ENCODE data around the gene GPR151.
"Not testable (repeated sequence)": the region's sequence is repeated elsewhere in the genome, so short reads cannot be mapped to it uniquely, and the experiment has no call there.

GPR151 gene

GRCh38 chr5:146561711-146562110, 45.7 kb upstream of the GPR151 start:
- no peak for DNase-seq
- Histone ChIP-seq H3K36me3 (replicated peaks; ENCODE audit: insufficient read depth, low read length) (no peaks in the 10 kb centered on the region), H3K4me3 (ENCODE audit: low read length) (no peak overlapping the region), H2AFZ (ENCODE audit: low read length) (no peak overlapping the region), H3K27me3 (replicated peaks; ENCODE audit: insufficient read depth, low read length) (no peaks in the 10 kb centered on the region), H3K79me2 (ENCODE audit: low read length) (no peaks in the 10 kb centered on the region), H3F3A (ENCODE audit: insufficient read depth, low read length) (no peaks in the 10 kb centered on the region), H3K4me1 (ENCODE audit: low read length) (no peaks in the 10 kb centered on the region), H3K4me2 (ENCODE audit: low read depth, low read length) (no peak overlapping the region), H3K9me3 (replicated peaks; ENCODE audit: insufficient read depth, low read length) (no peaks in the 10 kb centered on the region), H3K9me2 (replicated peaks; ENCODE audit: insufficient read depth, low read length) (no peaks in the 10 kb centered on the region), H4K20me1 (ENCODE audit: insufficient read depth, low read length) (no peaks in the 10 kb centered on the region), H3K27ac (ENCODE audit: low read length) (no peak overlapping the region), H3K9ac (ENCODE audit: low read length) (no peak overlapping the region)
- TF ChIP-seq EZH2phosphoT487 (IDR thresholded peaks at IDR 0.05; ENCODE audit: low read length) (no peak), CTCF (IDR thresholded peaks at IDR 0.05; ENCODE audit: low read length) (no peak), EZH2 (optimal IDR thresholded peaks at IDR 0.05; ENCODE audit: low read depth, low read length) (no peak)

- H3K4me3 ChIP-seq (ENCODE audit: low read length), result no peak overlapping the region
- H3K4me1 ChIP-seq (ENCODE audit: low read length), result no peaks in the 10 kb centered on the region
- no peak overlapping the region for H3K9ac ChIP-seq (ENCODE audit: low read length)
- H3K27ac ChIP-seq (ENCODE audit: low read length), result no peak overlapping the region
- TF ChIP-seq CTCF (IDR thresholded peaks at IDR 0.05; ENCODE audit: low read length), result no peak
- TF ChIP-seq EZH2 (optimal IDR thresholded peaks at IDR 0.05; ENCODE audit: low read depth, low read length), result no peak
- no peak for TF ChIP-seq EZH2phosphoT487 (IDR thresholded peaks at IDR 0.05; ENCODE audit: low read length)
- no peaks in the 10 kb centered on the region for H3K27me3 ChIP-seq (replicated peaks; ENCODE audit: insufficient read depth, low read length)
- H3K4me2 ChIP-seq (ENCODE audit: low read depth, low read length), result no peak overlapping the region
- H3K79me2 ChIP-seq (ENCODE audit: low read length), result no peaks in the 10 kb centered on the region
- no peak overlapping the region for H2AFZ ChIP-seq (ENCODE audit: low read length)
- H4K20me1 ChIP-seq (ENCODE audit: insufficient read depth, low read length), result no peaks in the 10 kb centered on the region
- DNase-seq, result no peak
- H3K36me3 ChIP-seq (replicated peaks; ENCODE audit: insufficient read depth, low read length), result no peaks in the 10 kb centered on the region
- no peaks in the 10 kb centered on the region for H3K9me2 ChIP-seq (replicated peaks; ENCODE audit: insufficient read depth, low read length)
- H3K9me3 ChIP-seq (replicated peaks; ENCODE audit: insufficient read depth, low read length), result no peaks in the 10 kb centered on the region
- no peaks in the 10 kb centered on the region for H3F3A ChIP-seq (ENCODE audit: insufficient read depth, low read length)
Measured at GRCh38 chr5:146560205-146560812, 44.3 kb upstream of the GPR151 start.

- not testable (repeated sequence) for H3K36me3 ChIP-seq (replicated peaks; ENCODE audit: insufficient read depth, low read length); H2AFZ ChIP-seq (ENCODE audit: low read length); H3K9me3 ChIP-seq (replicated peaks; ENCODE audit: insufficient read depth, low read length); H3K9ac ChIP-seq (ENCODE audit: low read length); H3K4me3 ChIP-seq (ENCODE audit: low read length); DNase-seq; H3K79me2 ChIP-seq (ENCODE audit: low read length); H3F3A ChIP-seq (ENCODE audit: insufficient read depth, low read length); H3K27ac ChIP-seq (ENCODE audit: low read length); H3K9me2 ChIP-seq (replicated peaks; ENCODE audit: insufficient read depth, low read length); H3K27me3 ChIP-seq (replicated peaks; ENCODE audit: insufficient read depth, low read length); H3K4me1 ChIP-seq (ENCODE audit: low read length); H3K4me2 ChIP-seq (ENCODE audit: low read depth, low read length); H4K20me1 ChIP-seq (ENCODE audit: insufficient read depth, low read length)
Measured at GRCh38 chr5:146556884-146557283, 40.9 kb upstream of the GPR151 start.

GRCh38 chr5:146553446-146553845, 37.5 kb upstream of the GPR151 start:
- Histone ChIP-seq H3K4me1 (ENCODE audit: low read length) (peaks cover 5% of the 10 kb centered on the region; the same call in 1 of the 2 replicates), H3K4me2 (ENCODE audit: low read depth, low read length) (no peak overlapping the region), H2AFZ (ENCODE audit: low read length) (no peak overlapping the region), H3K9me2 (replicated peaks; ENCODE audit: insufficient read depth, low read length) (no peaks in the 10 kb centered on the region), H4K20me1 (ENCODE audit: insufficient read depth, low read length) (no peaks in the 10 kb centered on the region), H3K9ac (ENCODE audit: low read length) (no peak overlapping the region), H3K9me3 (replicated peaks; ENCODE audit: insufficient read depth, low read length) (no peaks in the 10 kb centered on the region), H3K79me2 (ENCODE audit: low read length) (no peaks in the 10 kb centered on the region), H3K27me3 (replicated peaks; ENCODE audit: insufficient read depth, low read length) (no peaks in the 10 kb centered on the region), H3K4me3 (ENCODE audit: low read length) (no peak overlapping the region), H3K36me3 (replicated peaks; ENCODE audit: insufficient read depth, low read length) (no peaks in the 10 kb centered on the region), H3F3A (ENCODE audit: insufficient read depth, low read length) (no peaks in the 10 kb centered on the region), H3K27ac (ENCODE audit: low read length) (no peak overlapping the region)
- TF ChIP-seq EZH2phosphoT487 (IDR thresholded peaks at IDR 0.05; ENCODE audit: low read length) (no peak), CTCF (IDR thresholded peaks at IDR 0.05; ENCODE audit: low read length) (no peak), EZH2 (optimal IDR thresholded peaks at IDR 0.05; ENCODE audit: low read depth, low read length) (no peak)
- DNase-seq, result no peak
